Fibroblast of skin of left biceps (primary cell): ENCODE results near the gene GFRA4.

ENCODE experiments used
- DNase-seq, 2 experiments: peaks; one replicate each; pipeline ENCODE4 v3.0.0-alpha.2; 2013; ENCODE audit warnings: low read depth in 2 of 2

The GFRA4 gene

GRCh38 chr20:3674447-3674846 is 11.2 kb upstream of the GFRA4 start:
- no peak for DNase-seq

GRCh38 chr20:3673221-3674070 is 10.2 kb upstream of the GFRA4 start:
- DNase-seq, result no peak

GRCh38 chr20:3672547-3673171 is 9.5 kb upstream of the GFRA4 start:
- DNase-seq, result no peak

GRCh38 chr20:3671986-3672546 is 8.9 kb upstream of the GFRA4 start:
- no peak for DNase-seq

GRCh38 chr20:3670945-3671344 is 7.7 kb upstream of the GFRA4 start:
- no peak for DNase-seq

GRCh38 chr20:3670511-3670910 is 7.3 kb upstream of the GFRA4 start:
- no peak for DNase-seq

- DNase-seq, result no peak
Observed at GRCh38 chr20:3669710-3670367, 6.6 kb upstream of the GFRA4 start.

- DNase-seq, result no peak
Observed at GRCh38 chr20:3667434-3668037, 4.3 kb upstream of the GFRA4 start.

GRCh38 chr20:3663858-3664257 is 659 bp upstream of the GFRA4 start:
- no peak for DNase-seq

- DNase-seq, result no peak
Observed at GRCh38 chr20:3661814-3662665, 1.2 kb downstream of the GFRA4 start.

GRCh38 chr20:3661060-3661813 is 2.0 kb downstream of the GFRA4 start:
- no peak for DNase-seq

- no peak for DNase-seq
Observed at GRCh38 chr20:3660262-3661059, 2.7 kb downstream of the GFRA4 start.

GRCh38 chr20:3659492-3660261 is 3.5 kb downstream of the GFRA4 start:
- no peak for DNase-seq

- DNase-seq, result no peak
Observed at GRCh38 chr20:3658716-3659491, 4.3 kb downstream of the GFRA4 start.

GRCh38 chr20:3658019-3658715 is 5.0 kb downstream of the GFRA4 start:
- no peak for DNase-seq

- no peak for DNase-seq
Observed at GRCh38 chr20:3655131-3655405, 8.1 kb downstream of the GFRA4 start.

GRCh38 chr20:3654326-3655130 is 8.7 kb downstream of the GFRA4 start:
- DNase-seq, result no peak
